Measurements from ENCODE around the gene MAFF. TPM values are rescaled to one million over a fixed set of nuclear protein-coding genes. Genes with fewer than 3 reads are reported as not detected.
"Not testable (repeated sequence)": the region's sequence is repeated elsewhere in the genome, so short reads cannot be mapped to it uniquely, and the experiment has no call there.

Gene MAFF
- 3.9 and 5.4 TPM in 2 replicates for total RNA-seq
- long read RNA-seq = 0 reads

DNA sequence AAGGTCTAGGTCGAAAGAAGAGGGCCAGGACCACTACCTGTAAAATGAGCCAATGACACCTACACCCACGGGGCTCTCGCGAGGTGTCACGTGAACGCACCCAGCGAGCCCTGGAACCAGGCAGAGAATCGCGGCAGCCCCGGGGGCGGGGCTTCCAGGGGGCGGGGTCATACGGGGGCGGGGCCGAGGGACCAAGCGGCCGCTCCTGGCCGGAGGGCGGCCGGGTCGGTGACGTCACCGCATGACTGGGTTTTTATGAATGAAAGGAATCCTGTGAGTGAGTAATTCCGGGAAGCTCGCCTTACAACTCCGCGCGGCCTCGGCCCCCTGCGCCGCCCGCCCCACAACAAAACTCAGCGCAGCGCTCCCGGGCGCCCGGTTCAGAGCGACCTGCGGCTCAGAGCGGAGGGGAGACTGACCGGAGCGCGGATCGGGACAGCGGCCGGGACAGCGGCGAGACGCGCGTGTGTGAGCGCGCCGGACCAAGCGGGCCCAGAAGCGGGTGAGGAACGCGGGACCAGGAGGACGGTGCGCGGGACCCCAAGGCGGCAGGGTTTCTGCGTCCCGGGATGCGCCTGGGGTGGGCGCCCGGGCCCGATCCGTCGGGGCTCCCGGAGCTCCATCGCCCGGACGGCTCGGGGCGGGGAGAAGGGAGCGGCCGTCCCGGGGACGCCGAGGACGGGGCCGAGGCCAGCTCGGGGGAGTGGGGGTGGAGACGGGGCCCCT lies at the start of gene MAFF:
Gene MAFF (plus strand): TSS at position 284 of the 726 bp plus-strand sequence. CDS start 11,860 bp downstream, outside the sequence.
- DNase-seq (ENCODE audit: low read depth, low spot score) = peak; percentile 87
- no peak for TF ChIP-seq CTCF (conservative IDR thresholded peaks at IDR 0.05)
- Mint-ChIP-seq H3K27ac (ENCODE audit: unreplicated experiment) (peak within 1 kb of the TSS; percentile 95), H3K36me3 (ENCODE audit: low read depth) (no peaks in the 10 kb centered on the region), H3K4me3 (peak within 1 kb of the TSS; percentile 94), H3K9me3 (no peaks in the 10 kb centered on the region), H3K4me1 (peaks cover 20% of the 10 kb centered on the region), H3K27me3 (ENCODE audit: low read depth) (no peaks in the 10 kb centered on the region)

DNA sequence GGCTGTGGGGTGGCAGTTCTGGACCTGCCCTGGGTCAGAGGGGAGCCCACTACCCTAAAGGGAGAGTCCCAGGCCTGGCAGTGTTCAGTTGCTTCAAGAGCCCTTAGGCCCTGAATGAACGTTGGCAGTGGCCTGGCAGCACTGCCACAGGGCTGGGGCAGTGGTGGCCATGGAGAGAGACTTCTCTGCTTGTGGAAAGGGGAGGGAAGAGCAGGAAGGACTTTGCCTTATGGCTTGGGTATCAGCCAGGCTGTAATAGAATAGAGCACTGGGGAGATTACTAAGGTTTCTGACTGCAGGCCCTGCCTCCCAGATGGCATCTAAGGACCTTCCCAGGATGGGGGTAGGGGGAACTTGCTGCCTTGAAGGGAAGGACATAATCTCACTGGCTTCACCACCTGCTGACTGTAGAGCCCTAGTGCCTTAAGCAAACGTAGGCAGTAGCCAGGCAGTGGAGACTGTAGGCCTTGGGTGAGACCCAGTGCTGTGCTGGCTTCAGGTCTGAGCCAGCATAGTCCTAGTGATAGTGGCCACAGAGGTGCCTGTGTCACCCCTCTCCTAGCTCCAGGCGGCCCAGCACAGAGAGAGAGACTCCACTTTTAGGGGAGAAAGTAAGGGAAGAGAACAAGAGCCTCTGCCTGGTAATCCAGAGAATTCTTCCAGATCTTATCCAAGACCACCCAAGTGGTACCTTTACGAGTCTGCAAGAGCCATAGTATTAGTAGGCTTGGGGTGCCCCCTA lies 47.8 kb upstream of the MAFF start:
- TF ChIP-seq CTCF (conservative IDR thresholded peaks at IDR 0.05) = peak; percentile 26
- DNase-seq (ENCODE audit: low read depth, low spot score) = no peak
- Mint-ChIP-seq H3K4me1 (no peaks in the 10 kb centered on the region), H3K27ac (ENCODE audit: unreplicated experiment) (no peak overlapping the region), H3K9me3 (no peaks in the 10 kb centered on the region), H3K36me3 (ENCODE audit: low read depth) (no peaks in the 10 kb centered on the region), H3K4me3 (no peak overlapping the region), H3K27me3 (ENCODE audit: low read depth) (no peaks in the 10 kb centered on the region)

DNA sequence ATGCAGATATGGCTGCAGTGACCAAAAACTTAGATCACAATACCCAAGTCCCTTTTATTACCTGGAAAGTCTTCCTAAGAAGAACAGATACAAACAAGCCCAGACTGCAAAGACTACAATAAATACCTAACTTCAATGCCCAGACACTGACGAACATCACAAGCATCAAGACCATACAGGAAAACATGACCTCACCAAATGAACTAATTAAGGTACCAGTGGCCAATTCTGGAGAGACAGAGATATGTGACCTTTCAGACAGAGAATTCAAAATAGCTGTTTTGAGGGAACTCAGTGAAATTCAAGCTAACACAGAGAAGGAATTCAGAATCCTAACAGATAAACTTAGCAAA lies 47.3 kb upstream of the MAFF start:
- H3K4me1 Mint-ChIP-seq; H3K27me3 Mint-ChIP-seq (ENCODE audit: low read depth); DNase-seq (ENCODE audit: low read depth, low spot score); H3K36me3 Mint-ChIP-seq (ENCODE audit: low read depth); H3K27ac Mint-ChIP-seq (ENCODE audit: unreplicated experiment); H3K4me3 Mint-ChIP-seq; H3K9me3 Mint-ChIP-seq: not testable (repeated sequence)

DNA sequence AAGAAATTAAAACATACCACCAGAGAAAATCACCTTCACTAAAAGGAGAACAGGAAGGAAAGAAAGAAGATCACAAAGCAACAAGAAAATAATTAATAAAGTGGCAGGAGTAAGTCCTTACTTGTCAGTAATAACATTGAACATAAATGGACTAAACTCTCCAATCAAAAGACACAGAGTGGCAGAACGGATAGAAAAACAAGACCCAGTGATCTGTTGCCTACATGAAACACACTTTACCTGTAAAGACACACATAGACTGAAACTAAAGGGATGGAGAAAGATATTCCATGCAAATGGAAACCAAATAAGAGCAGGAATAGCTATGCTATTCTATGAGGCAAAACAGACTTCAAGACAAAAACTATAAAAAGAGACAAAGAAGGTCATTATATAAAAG lies 46.1 kb upstream of the MAFF start:
- H3K27ac Mint-ChIP-seq (ENCODE audit: unreplicated experiment) = no peak overlapping the region
- TF ChIP-seq CTCF (conservative IDR thresholded peaks at IDR 0.05) = no peak
- no peak overlapping the region for H3K4me3 Mint-ChIP-seq
- H3K4me1 Mint-ChIP-seq = no peaks in the 10 kb centered on the region
- DNase-seq (ENCODE audit: low read depth, low spot score) = no peak
- no peaks in the 10 kb centered on the region for H3K9me3 Mint-ChIP-seq
- H3K27me3 Mint-ChIP-seq (ENCODE audit: low read depth) = no peaks in the 10 kb centered on the region
- no peaks in the 10 kb centered on the region for H3K36me3 Mint-ChIP-seq (ENCODE audit: low read depth)

GRCh38 chr22:38162881-38163843 lies 38.6 kb upstream of the MAFF start:
- DNase-seq (ENCODE audit: low read depth, low spot score) = no peak
- no peak overlapping the region for H3K4me3 Mint-ChIP-seq
- H3K27ac Mint-ChIP-seq (ENCODE audit: unreplicated experiment) = peak overlapping the region; percentile 62

More at GRCh38 chr22:38162881-38163843, 38.6 kb upstream of the MAFF start:
- Mint-ChIP-seq H3K27me3 (ENCODE audit: low read depth) (no peaks in the 10 kb centered on the region), H3K4me1 (peaks cover 4% of the 10 kb centered on the region), H3K9me3 (peaks cover 3% of the 10 kb centered on the region), H3K36me3 (ENCODE audit: low read depth) (peaks cover 5% of the 10 kb centered on the region)
- no peak for TF ChIP-seq CTCF (conservative IDR thresholded peaks at IDR 0.05)

Measured in neural crest cell (in vitro differentiated cells).